ENCODE data around the gene FLNA. TPM values are rescaled to one million over a fixed set of nuclear protein-coding genes. Genes with fewer than 3 reads are reported as not detected.

FLNA gene
- polyA plus RNA-seq, 1 donor from 2014 or later: 84.9 TPM

GRCh38 chrX:154365997-154366665, 8.3 kb downstream of the FLNA start:
- Histone ChIP-seq H3F3A (ENCODE audit: insufficient read depth, low read length, poor library complexity, severe bottlenecking) (no peaks in the 10 kb centered on the region), H3K4me2 (ENCODE audit: low read length) (no peak overlapping the region), H3K9me3 (ENCODE audit: low read length) (no peaks in the 10 kb centered on the region), H3K27me3 (ENCODE audit: insufficient read depth, low read depth, low read length) (no peaks in the 10 kb centered on the region), H3K36me3 (ENCODE audit: insufficient read depth, low read length) (no peaks in the 10 kb centered on the region), H3K27ac (ENCODE audit: low read length) (no peak overlapping the region), H2AFZ (ENCODE audit: low read depth, low read length) (no peak overlapping the region), H3K79me2 (replicated peaks; ENCODE audit: insufficient read depth, low read length) (peaks cover 26% of the 10 kb centered on the region), H3K4me3 (ENCODE audit: low read length) (no peak overlapping the region), H3K9me2 (ENCODE audit: insufficient read depth, low read length) (no peaks in the 10 kb centered on the region), H3K9ac (ENCODE audit: low read length) (no peak overlapping the region), H4K20me1 (ENCODE audit: insufficient read depth) (no peaks in the 10 kb centered on the region)
- TF ChIP-seq MXI1 (conservative IDR thresholded peaks at IDR 0.05; ENCODE audit: poor library complexity, severe bottlenecking) (no peak), TAF1 (IDR thresholded peaks at IDR 0.05; ENCODE audit: low read depth) (no peak), SMC3 (conservative IDR thresholded peaks at IDR 0.05; ENCODE audit: poor library complexity) (no peak), CTCF (IDR thresholded peaks at IDR 0.05; ENCODE audit: poor library complexity, severe bottlenecking) (no peak), REST (IDR thresholded peaks at IDR 0.05; ENCODE audit: borderline replicate concordance) (no peak), EZH2 (IDR thresholded peaks at IDR 0.05; ENCODE audit: borderline replicate concordance, insufficient read depth, low read length, poor library complexity, severe bottlenecking) (no peak), POLR2AphosphoS5 (IDR thresholded peaks at IDR 0.05) (no peak)

- Histone ChIP-seq H3K27me3 (ENCODE audit: insufficient read depth, low read depth, low read length) (no peaks in the 10 kb centered on the region), H3K9ac (ENCODE audit: low read length) (no peak overlapping the region), H3K27ac (ENCODE audit: low read length) (no peak overlapping the region), H3K9me3 (ENCODE audit: low read length) (no peaks in the 10 kb centered on the region), H3K4me2 (ENCODE audit: low read length) (no peak overlapping the region), H4K20me1 (ENCODE audit: insufficient read depth) (no peaks in the 10 kb centered on the region), H3F3A (ENCODE audit: insufficient read depth, low read length, poor library complexity, severe bottlenecking) (no peaks in the 10 kb centered on the region), H2AFZ (ENCODE audit: low read depth, low read length) (no peak overlapping the region), H3K9me2 (ENCODE audit: insufficient read depth, low read length) (no peaks in the 10 kb centered on the region), H3K79me2 (replicated peaks; ENCODE audit: insufficient read depth, low read length) (peaks cover 23% of the 10 kb centered on the region), H3K4me3 (ENCODE audit: low read length) (no peak overlapping the region), H3K36me3 (ENCODE audit: insufficient read depth, low read length) (no peaks in the 10 kb centered on the region)
- TF ChIP-seq EP300 (conservative IDR thresholded peaks at IDR 0.05; ENCODE audit: poor library complexity, severe bottlenecking): no peak
- TF ChIP-seq REST (IDR thresholded peaks at IDR 0.05; ENCODE audit: borderline replicate concordance): no peak
- no peak for TF ChIP-seq MXI1 (conservative IDR thresholded peaks at IDR 0.05; ENCODE audit: poor library complexity, severe bottlenecking)
- TF ChIP-seq TAF1 (IDR thresholded peaks at IDR 0.05; ENCODE audit: low read depth): no peak
- TF ChIP-seq SMC3 (conservative IDR thresholded peaks at IDR 0.05; ENCODE audit: poor library complexity): no peak
- no peak for TF ChIP-seq CTCF (IDR thresholded peaks at IDR 0.05; ENCODE audit: poor library complexity, severe bottlenecking)
- no peak for TF ChIP-seq POLR2AphosphoS5 (IDR thresholded peaks at IDR 0.05)
- no peak for TF ChIP-seq EZH2 (IDR thresholded peaks at IDR 0.05; ENCODE audit: borderline replicate concordance, insufficient read depth, low read length, poor library complexity, severe bottlenecking)
- TF ChIP-seq RAD21 (conservative IDR thresholded peaks at IDR 0.05): no peak
Measured at GRCh38 chrX:154365052-154365600, 9.3 kb downstream of the FLNA start.

Measured in neural cell (in vitro differentiated cells).